ENCODE measurements around the gene LARP1. TPM values are rescaled to one million over a fixed set of nuclear protein-coding genes. Genes with fewer than 3 reads are reported as not detected.

The LARP1 gene
- total RNA-seq, 2 experiments from 2014 or later, result 214 to 218 TPM

DNA sequence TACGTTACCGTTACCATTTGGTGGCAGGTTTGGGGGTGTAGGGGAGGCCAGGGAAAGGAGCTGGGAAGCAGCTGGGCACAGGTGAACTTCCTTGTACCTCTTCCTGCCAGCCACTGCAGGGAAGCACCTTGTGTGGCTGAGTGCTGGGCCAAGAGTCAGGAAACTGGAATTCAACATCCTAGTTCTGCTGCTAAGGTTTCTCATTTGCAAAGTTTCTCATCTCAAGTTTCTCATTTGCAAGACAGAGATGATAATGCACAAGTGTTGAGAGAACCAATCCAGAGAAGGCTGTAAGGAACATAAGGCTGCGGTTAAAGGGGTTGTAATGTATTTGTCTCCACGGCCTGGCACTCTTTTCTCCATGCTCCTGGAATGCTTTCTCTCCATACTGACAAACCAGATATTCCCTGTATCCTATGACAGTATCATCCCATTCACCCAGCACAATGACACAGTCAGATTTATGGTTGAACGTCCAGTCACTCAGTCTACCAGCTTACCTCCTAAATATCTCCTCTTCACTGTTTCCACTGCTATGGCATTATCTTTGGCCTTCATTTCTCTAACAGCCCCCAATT is 33.6 kb upstream of the LARP1 start:
- no peaks in the 10 kb centered on the region for H3K9me3 Mint-ChIP-seq
- no peak overlapping the region for H3K4me3 Mint-ChIP-seq
- H3K36me3 Mint-ChIP-seq (ENCODE audit: low read depth), result no peaks in the 10 kb centered on the region
- CTCF ChIA-PET, result interaction anchor here (0.7 kb wide), 1 partner anchor 192 kb away, joined by 3 read pairs; no protein-coding TSS in a partner anchor
- TF ChIP-seq CTCF (IDR thresholded peaks at IDR 0.05), result no peak
- intact Hi-C loops (cut with micrococcal nuclease), result no loop called here
- ATAC-seq (no peak), DNase-seq (no peak)
- H3K27ac Mint-ChIP-seq, result no peak overlapping the region
- POLR2A ChIA-PET, result no interaction called here
- H3K4me1 Mint-ChIP-seq (ENCODE audit: low read depth), result no peaks in the 10 kb centered on the region
- no peaks in the 10 kb centered on the region for H3K27me3 Mint-ChIP-seq

DNA sequence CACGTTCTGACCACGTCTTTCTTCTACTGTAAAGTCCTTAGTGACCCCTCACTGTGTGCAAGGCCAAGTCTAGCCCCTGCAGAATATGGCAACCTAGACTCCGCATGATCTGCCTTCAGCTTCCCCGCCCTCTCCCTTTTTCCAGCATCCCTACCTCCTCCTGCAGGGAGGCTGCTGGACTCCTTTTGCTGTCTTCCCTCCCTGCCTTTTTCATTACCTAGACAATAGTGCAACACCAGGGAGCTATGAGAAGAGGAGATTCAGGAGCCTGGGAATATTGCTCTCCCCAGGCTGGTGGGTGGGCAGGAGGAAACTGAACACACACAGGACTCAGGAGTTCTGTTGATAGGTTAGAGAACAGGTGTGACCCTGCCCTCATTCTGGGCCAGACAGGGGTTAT is 33.1 kb upstream of the LARP1 start:
- no peak for TF ChIP-seq CTCF (IDR thresholded peaks at IDR 0.05)
- H3K27ac Mint-ChIP-seq, result no peak overlapping the region
- ChIA-PET CTCF (no interaction called here), POLR2A (no interaction called here)
- no peaks in the 10 kb centered on the region for H3K27me3 Mint-ChIP-seq
- ATAC-seq, result no peak
- no peaks in the 10 kb centered on the region for H3K4me1 Mint-ChIP-seq (ENCODE audit: low read depth)
- no peak overlapping the region for H3K4me3 Mint-ChIP-seq
- DNase-seq, result no peak
- intact Hi-C loops (cut with micrococcal nuclease), result no loop called here
- no peaks in the 10 kb centered on the region for H3K36me3 Mint-ChIP-seq (ENCODE audit: low read depth)
- H3K9me3 Mint-ChIP-seq, result no peaks in the 10 kb centered on the region

- TF ChIP-seq CTCF (IDR thresholded peaks at IDR 0.05), result no peak
- POLR2A ChIA-PET, result no interaction called here
- CTCF ChIA-PET, result no interaction called here
- ATAC-seq (no peak), DNase-seq (no peak)
- intact Hi-C loops (cut with micrococcal nuclease), result no loop called here
- no peaks in the 10 kb centered on the region for H3K27me3 Mint-ChIP-seq
- no peaks in the 10 kb centered on the region for H3K9me3 Mint-ChIP-seq
- H3K4me3 Mint-ChIP-seq, result no peak overlapping the region
- no peak overlapping the region for H3K27ac Mint-ChIP-seq
- no peaks in the 10 kb centered on the region for H3K36me3 Mint-ChIP-seq (ENCODE audit: low read depth)
- no peaks in the 10 kb centered on the region for H3K4me1 Mint-ChIP-seq (ENCODE audit: low read depth)
Observed at GRCh38 chr5:154722936-154723335, 32.2 kb upstream of the LARP1 start.

DNA sequence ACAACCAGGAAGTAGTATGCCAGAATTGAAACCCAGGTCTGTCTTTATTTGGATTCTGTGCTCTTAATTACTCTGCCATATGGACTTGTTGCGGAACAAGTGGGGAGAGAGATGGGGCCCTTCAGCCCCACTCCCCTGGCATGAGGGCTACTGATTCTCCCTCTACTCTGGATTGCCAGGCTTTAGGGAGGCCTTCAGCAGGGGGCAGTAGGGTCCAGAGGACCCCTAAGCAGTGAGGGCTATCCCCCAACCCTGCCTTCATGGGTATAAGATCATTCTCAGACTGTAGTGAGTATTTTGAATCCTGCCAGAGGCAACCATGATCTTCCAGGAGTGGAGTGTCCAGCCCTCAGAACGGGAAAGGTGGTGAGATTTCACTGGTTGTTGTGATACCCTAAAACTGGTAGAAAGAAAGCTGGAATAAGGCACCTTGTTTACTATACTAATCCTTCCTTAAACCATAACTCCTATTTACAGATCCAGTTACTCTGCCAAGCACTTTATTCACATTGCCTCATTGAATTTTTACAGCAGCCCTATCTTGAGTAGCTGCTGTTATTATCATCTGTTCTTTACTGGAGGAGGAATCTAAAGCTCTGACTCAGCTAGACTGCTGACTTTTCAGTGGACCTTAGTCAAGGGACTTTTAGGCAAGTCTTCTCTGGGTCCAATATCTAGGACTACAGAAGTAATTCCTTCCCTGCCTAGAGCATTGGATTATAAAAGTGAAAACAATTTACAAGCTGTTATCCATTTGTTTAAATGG is 31.3 kb upstream of the LARP1 start:
- ChIA-PET CTCF (no interaction called here), POLR2A (no interaction called here)
- TF ChIP-seq CTCF (IDR thresholded peaks at IDR 0.05), result no peak
- Mint-ChIP-seq H3K4me1 (ENCODE audit: low read depth) (no peaks in the 10 kb centered on the region), H3K27ac (no peak overlapping the region), H3K9me3 (no peaks in the 10 kb centered on the region), H3K36me3 (ENCODE audit: low read depth) (no peaks in the 10 kb centered on the region), H3K4me3 (no peak overlapping the region), H3K27me3 (no peaks in the 10 kb centered on the region)
- intact Hi-C loops (cut with micrococcal nuclease), result no loop called here
- DNase-seq (no peak), ATAC-seq (no peak)

GRCh38 chr5:154727361-154727760 is 27.8 kb upstream of the LARP1 start:
- H3K4me3 Mint-ChIP-seq, result no peak overlapping the region
- no peak overlapping the region for H3K27ac Mint-ChIP-seq
- no peak for ATAC-seq
- CTCF ChIA-PET, result no interaction called here
- no peaks in the 10 kb centered on the region for H3K36me3 Mint-ChIP-seq (ENCODE audit: low read depth)
- no peaks in the 10 kb centered on the region for H3K9me3 Mint-ChIP-seq
- intact Hi-C loops (cut with micrococcal nuclease), result no loop called here
- POLR2A ChIA-PET, result interaction anchor here (0.6 kb wide), 1 partner anchor 241 kb away, joined by 3 read pairs; no protein-coding TSS in a partner anchor
- H3K4me1 Mint-ChIP-seq (ENCODE audit: low read depth), result no peaks in the 10 kb centered on the region
- DNase-seq, result no peak
- no peaks in the 10 kb centered on the region for H3K27me3 Mint-ChIP-seq
- TF ChIP-seq CTCF (IDR thresholded peaks at IDR 0.05), result no peak

Data from activated CD8-positive, alpha-beta T cell treated with anti-CD3 and anti-CD28 coated beads for 36 hours (primary cell).